ENCODE results near the gene AKAIN1.

DNA sequence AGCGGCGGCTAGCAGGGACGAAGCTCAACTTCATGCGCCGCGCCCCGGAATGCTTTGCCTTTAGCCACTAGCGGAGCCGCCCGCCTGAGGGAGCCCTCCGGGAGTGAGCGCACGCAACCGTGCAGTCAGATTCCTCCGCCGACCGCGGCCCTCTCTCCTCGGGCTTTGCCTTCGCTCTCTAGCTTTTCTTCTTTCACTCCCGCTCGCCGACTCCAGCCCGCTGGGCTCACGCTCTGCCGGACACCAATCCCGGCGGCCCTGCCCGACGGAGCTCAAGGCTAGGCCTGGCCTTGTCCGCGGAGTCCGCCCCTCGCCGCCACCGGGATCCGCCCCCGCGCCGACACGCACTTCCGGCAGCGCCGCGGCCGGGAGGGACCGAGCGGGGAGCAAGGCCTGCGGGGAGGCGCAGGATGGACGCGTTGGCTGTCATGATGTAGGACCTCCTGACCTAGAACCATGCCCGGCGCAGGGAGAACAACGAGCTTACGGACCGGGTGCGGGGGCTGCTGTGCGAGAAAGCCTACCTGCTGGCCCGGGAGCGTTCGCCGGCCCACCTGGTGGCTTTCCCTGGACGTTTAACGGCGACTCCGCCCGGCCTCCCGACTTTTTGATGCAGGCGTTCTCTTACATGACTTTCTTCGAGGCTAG, 40.8 kb upstream of the AKAIN1 start:
- TF ChIP-seq, protein P1, sequence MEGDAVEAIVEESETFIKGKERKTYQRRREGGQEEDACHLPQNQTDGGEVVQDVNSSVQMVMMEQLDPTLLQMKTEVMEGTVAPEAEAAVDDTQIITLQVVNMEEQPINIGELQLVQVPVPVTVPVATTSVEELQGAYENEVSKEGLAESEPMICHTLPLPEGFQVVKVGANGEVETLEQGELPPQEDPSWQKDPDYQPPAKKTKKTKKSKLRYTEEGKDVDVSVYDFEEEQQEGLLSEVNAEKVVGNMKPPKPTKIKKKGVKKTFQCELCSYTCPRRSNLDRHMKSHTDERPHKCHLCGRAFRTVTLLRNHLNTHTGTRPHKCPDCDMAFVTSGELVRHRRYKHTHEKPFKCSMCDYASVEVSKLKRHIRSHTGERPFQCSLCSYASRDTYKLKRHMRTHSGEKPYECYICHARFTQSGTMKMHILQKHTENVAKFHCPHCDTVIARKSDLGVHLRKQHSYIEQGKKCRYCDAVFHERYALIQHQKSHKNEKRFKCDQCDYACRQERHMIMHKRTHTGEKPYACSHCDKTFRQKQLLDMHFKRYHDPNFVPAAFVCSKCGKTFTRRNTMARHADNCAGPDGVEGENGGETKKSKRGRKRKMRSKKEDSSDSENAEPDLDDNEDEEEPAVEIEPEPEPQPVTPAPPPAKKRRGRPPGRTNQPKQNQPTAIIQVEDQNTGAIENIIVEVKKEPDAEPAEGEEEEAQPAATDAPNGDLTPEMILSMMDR (conservative IDR thresholded peaks at IDR 0.05; ENCODE audit: low read depth, low read length), result peak; percentile 12; the same call in 1 of the 2 replicates
- TF ChIP-seq POLR2A (IDR thresholded peaks at IDR 0.05; ENCODE audit: low read depth, low read length) (peak; percentile 78), RAD21 (IDR thresholded peaks at IDR 0.05; ENCODE audit: low read length) (no peak), SMC3 (IDR thresholded peaks at IDR 0.05; ENCODE audit: low read depth, low read length) (no peak)

Data from IMR-90 (cell line).